GM12865 (cell line): ENCODE measurements around the gene SPINT1.

Experiments
- DNase-seq: peaks from one replicate; pipeline ENCODE4 v3.0.0; 2010; ENCODE audit warnings: low read depth
- H3K4me3 ChIP-seq: 2 replicates; pipeline ENCODE4 v1.5.1; 2011; ENCODE audit warnings: mild to moderate bottlenecking, low read depth, low read length, control low read depth
- TF ChIP-seq, protein P1 (sequence below): IDR thresholded peaks from 2 replicates; pipeline ENCODE4 v1.5.1; 2011; ENCODE audit warnings: low read length, control low read depth, low read depth, inconsistent platforms; ENCODE audit not compliant: insufficient read depth; ENCODE audit errors: missing control alignments

SPINT1 gene

DNA sequence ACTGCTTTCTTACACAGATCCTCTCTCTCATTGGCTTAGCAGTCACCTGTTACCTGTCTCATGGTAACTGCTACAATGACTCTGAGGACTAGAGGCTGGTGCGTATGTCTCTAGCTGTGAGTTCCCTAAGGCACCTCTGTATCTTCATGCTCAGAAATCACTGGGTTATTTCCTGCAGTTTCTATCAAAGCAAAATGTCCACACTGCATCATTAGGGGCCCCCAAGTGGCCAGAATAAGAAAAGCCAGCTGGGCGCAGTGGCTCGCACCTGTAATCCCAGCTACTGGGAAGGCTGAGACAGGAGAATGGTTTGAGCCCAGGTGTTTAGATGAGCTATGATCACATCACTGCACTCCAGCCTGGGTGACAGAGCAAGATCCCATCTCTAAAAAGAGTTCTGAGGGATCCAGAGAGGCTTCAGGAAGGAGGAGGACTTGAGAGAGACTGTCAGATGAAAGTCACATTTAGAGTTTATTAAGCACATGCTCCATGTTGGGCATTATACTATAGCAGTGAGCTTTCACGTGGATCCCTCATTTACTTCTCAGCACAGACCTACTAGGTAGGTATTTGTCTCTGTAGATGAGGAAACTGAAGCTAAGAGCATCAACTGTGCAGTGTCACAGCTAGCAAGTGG, 48.1 kb downstream of the SPINT1 start:
- TF ChIP-seq, protein P1, sequence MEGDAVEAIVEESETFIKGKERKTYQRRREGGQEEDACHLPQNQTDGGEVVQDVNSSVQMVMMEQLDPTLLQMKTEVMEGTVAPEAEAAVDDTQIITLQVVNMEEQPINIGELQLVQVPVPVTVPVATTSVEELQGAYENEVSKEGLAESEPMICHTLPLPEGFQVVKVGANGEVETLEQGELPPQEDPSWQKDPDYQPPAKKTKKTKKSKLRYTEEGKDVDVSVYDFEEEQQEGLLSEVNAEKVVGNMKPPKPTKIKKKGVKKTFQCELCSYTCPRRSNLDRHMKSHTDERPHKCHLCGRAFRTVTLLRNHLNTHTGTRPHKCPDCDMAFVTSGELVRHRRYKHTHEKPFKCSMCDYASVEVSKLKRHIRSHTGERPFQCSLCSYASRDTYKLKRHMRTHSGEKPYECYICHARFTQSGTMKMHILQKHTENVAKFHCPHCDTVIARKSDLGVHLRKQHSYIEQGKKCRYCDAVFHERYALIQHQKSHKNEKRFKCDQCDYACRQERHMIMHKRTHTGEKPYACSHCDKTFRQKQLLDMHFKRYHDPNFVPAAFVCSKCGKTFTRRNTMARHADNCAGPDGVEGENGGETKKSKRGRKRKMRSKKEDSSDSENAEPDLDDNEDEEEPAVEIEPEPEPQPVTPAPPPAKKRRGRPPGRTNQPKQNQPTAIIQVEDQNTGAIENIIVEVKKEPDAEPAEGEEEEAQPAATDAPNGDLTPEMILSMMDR: peak; percentile 73
- no peak overlapping the region for H3K4me3 ChIP-seq
- DNase-seq: peak; percentile 68

DNA sequence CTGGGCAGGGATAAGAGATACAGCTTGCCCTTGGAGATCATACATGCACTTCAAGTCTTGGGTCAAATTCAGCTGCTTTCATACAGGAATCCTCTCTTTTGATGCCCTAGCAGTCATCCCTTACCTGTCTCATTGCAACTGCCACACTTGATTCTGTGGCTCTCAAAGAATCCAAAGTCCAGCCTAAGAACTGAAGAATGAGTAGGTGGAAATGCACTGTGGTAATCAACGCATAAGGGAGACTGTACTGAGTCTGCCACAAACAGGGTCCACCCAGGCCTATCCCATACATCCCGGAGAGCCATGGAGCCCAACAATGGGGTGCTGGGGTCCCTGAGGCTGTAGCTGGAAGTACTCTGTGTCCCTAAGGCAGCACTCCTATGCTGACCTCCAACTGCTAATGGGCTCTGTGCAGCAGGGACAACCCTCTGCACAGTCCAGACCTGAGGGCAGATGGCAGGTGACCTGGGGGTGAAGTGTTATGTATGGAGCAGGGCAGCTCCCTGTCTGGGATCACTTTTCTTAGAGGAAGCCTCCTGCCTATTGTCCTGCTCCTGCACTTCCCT, 48.7 kb downstream of the SPINT1 start:
- H3K4me3 ChIP-seq: no peak overlapping the region
- DNase-seq: no peak
- TF ChIP-seq, protein P1: no peak

DNA sequence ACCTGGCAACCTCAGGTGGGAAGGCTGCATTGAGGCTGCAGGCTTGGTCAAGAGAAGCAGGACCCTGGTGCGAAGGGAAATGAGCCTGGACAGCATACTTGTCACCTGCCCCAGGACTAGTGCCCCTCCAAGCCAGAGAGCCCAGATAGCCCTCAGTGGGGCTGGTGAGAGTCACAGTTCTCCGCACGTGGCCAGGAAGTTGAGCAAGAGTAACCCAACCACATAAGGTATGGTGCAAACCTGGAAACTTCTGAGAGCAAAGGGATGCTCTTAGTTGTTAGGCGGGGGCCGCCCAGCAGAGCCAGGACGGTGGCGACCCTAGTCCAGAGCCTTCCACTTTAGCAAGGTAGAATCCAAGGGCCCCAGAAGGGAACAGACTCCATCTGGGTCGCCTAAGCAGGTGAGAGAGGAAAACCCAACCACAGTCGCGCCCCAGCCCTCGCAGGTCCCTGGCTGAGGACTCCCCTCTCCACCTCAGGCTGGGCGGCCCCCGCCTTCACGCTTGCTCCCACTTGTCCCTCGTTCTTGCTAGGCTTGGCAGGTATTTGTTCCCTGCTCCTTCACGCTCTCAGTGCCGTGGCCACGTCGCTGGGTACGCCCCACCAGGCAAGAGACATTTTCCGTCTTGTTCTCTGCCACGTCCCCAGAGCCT, 49.3 kb downstream of the SPINT1 start:
- TF ChIP-seq, protein P1: no peak
- H3K4me3 ChIP-seq: no peak overlapping the region
- DNase-seq: no peak

DNA sequence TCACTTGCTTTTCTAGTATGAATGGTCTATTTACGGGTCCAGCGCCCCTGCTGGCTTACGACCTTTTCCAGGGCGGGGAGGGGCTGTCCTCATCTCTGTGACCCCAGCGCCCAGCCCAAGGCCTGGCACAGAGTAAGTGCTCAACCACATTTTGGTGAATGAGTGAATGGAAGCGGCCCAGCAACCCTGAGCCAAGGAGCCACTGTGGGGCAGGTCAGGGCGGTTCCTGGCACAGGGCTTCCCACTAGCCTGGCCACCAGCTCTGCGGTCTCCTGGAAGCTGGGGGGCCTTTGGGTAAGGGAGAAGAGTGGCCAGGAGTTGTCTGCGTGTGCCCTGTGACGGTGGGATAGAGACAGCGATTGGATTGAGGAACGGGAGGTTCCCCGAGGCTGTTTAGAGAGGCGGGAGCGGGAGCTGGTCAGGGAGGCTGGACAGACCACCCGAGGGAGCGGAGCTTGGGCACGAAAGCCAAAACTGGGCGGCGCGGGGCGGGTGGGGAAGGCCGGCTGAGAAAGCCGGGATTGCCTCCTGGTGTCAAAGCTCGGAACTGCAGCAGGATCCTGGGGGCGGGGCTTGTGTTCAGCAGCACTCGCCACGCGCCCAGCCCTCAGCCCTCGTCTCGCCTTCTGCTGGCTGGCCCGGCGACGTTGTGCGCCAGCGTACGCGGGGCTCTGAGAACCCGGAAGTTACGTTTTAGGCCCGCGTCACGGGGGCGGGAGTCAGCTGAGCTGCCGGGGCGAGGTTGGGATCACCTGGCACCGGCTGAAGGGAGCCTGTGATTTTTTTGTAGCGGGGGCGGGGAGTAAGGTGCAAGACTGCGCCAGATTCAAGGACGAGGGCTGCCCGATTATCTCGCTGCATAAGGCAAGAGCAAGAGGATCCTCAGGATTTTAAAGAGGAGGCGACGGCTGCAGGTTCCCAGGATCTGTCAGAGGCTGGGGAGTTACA, 50.2 kb downstream of the SPINT1 start, which contains the start of gene VPS18:
TSS of gene VPS18 (plus strand) at position 718 of the 948 bp plus-strand sequence. CDS start 319 bp downstream, outside the sequence.
- H3K4me3 ChIP-seq: peak within 1 kb of the TSS; percentile 82
- peak; percentile 99 for DNase-seq
- TF ChIP-seq, protein P1: peak; percentile 92

DNA sequence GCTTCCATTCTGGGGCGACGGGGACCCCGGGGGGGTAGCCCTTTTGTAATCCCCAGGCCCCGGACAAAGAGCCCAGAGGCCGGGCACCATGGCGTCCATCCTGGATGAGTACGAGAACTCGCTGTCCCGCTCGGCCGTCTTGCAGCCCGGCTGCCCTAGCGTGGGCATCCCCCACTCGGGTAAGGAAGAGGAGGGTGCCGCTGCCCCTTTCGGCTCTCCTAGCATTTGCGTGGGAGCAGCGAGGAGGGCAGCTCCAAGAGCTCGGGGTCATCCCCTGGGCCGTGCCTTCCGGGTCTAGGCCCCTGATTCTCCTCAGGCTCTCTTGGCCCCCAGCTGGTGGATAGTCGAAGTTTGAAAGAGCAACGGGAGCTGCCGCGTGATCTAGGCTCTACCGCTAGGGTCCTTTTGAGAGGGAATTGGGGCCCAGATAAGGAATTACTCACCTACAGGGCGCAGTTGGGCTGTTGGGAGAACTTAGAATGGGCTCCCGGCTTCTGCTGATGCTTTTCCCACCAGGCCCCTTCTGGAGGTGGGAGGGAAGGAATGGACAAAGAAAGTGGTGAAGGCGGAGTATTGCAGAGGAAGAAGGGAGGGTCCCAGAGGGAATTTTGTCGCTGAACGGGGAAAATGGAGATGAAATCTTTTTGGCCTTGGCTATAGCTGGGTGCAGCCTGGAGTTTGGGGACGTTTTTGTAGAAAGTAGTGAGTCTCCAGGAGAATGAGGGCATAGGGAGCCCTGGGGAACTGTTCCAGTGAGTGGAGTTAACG, 51.0 kb downstream of the SPINT1 start:
- TF ChIP-seq, protein P1: peak; percentile 55
- DNase-seq: peak; percentile 78
- peak overlapping the region; percentile 82 for H3K4me3 ChIP-seq

DNA sequence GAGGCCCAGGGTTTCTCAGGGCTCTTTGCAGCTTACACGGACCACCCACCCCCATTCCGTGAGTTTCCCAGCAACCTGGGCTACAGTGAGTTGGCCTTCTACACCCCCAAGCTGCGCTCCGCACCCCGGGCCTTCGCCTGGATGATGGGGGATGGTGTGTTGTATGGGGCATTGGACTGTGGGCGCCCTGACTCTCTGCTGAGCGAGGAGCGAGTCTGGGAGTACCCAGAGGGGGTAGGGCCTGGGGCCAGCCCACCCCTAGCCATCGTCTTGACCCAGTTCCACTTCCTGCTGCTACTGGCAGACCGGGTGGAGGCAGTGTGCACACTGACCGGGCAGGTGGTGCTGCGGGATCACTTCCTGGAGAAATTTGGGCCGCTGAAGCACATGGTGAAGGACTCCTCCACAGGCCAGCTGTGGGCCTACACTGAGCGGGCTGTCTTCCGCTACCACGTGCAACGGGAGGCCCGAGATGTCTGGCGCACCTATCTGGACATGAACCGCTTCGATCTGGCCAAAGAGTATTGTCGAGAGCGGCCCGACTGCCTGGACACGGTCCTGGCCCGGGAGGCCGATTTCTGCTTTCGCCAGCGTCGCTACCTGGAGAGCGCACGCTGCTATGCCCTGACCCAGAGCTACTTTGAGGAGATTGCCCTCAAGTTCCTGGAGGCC, 55.8 kb downstream of the SPINT1 start:
- TF ChIP-seq, protein P1: no peak
- no peak for DNase-seq
- no peak overlapping the region for H3K4me3 ChIP-seq
